ENCODE results near the gene AK2.
A peak's percentile ranks its signal among the peaks of the same experiment; 100 is the strongest.
"Not testable (repeated sequence)": the region's sequence is repeated elsewhere in the genome, so short reads cannot be mapped to it uniquely, and the experiment has no call there.

AK2 gene

DNA sequence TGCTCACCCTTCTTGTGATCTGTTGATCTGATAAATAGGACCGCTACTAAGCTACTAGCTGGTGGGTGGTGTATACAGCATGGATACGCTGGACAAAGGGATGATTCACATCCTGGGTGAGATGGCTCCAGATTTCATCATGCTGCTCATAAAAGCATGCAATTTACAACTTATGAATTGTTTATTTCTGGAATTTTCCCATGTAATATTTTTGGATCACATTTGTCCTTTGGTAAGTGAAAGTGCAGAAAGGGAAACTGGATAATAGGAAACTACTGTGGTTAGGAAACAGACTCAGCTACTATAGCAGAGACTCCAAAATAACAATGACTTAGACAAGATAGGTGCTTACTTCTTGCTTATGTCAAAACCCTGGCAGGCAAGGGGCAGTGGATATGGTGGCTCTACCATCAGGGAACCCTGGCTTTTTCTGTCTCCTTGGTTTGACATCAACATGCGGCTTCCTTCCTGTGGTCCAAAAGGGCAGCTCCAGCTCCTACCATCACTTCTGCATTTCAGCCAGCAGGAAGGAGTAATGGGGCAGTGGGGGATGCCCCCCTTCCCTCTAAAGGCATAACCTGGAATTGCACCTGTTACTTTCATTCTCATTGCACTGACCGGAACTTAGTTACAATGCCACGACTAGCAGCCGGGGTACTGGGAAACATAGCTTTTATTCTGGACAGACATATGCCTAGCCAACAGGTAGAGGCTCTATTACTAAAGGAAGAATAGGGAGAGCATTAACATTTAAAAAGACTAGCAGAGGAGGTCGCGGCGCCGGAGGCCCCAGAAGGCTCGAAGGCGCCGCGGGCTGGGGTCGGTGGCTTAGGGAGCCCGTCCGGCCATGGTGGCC, 13.8 kb upstream of the AK2 start:
- no peak for DNase-seq

DNA sequence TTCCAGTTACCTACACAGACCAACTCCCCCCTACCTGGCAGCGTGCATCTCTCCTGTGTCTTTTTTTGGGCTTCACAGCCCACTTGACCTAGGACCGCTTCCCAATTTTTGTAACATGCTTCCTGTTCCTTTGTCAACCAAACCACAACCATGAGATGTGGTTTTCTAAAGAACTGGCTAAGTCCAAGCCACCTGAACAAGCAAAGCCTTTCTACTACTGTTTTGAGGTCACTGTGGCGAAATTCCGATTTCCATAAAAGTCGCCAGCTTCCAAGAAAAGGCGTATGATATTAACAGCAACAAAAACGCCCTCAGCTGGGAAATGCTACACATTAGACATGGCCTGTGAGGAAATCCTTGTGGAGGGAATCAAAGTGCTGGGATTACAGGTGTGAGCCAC, 12.7 kb upstream of the AK2 start:
- no peak for DNase-seq

DNA sequence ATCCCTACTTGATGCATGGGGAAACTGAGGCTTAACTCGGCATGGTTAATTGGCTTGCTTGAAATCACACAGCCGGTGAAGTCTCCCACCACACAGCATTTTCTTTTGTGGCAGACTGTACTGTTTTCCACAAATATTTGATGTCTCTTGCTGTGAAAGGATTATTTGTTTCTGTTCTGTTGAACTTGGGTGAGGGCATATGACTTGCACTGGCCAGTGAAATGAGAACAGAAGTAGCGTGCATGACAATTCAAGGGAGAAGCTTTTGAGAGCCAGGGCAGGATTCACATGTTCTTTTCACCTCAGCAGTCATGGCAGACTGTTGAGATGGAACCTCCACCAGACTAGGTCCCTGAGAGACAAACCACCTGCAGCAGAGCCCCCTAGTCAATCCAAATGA, 11.7 kb upstream of the AK2 start:
- DNase-seq = no peak

DNA sequence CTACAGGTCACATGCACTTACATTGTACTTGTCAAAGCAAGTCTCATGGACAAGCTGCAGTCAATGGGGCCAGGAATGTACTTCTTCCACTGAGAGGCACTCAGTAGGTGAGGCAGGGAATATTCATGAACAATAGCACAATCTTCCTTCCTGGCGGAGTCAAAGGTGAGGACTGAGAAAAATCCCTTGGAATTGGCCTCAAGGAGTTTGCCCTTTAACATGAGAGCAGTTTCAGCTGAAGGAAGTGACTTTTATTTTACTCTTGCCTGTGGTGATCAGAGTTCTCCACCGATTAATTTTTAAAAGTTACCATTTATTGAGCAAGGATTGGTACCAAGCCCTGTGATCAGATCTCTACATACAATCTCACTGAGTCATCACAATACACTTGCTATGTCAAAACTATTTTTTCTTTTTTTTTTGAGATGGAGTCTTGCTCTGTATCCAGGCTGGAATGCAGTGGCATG, 11.2 kb upstream of the AK2 start:
- no peak for DNase-seq

DNA sequence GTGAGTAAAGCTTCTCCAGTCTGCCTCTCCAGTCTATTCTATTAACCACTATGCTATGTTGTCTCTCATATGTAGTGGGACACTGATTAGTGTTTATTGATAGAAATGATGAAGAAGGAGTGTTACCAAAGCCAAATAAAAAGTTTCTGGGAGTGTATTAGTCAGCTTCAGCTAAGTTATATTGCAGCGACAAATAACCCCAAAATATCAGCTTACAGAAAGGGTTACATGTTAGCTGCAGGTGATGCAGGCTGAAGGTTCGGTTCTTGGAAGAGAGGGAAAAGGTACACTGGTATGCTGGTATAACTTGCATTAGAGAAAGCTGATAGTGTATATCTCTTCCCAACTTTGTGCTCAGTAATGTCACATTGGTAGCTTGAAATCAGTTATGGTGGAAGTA, 10.6 kb upstream of the AK2 start:
- no peak for DNase-seq

DNA sequence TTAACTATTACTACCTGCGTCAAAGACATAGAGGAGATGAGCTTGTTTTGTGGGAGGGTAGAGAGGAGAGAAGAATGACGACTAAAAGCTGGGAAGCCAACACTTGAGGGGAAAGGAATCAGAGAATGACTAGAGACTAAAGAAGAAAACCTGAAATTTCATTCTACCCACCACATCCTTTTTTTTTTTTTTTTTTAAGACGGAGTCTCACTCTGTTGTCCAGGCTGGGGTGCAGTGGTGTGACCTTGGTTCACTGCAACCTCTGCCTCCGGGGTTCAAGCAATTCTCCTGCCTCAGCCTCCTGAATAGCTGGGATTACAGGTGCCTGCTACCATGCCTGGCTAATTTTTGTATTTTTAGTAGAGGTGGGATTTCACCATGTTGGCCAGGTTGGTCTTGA, 9.6 kb upstream of the AK2 start:
- DNase-seq = not testable (repeated sequence)

DNA sequence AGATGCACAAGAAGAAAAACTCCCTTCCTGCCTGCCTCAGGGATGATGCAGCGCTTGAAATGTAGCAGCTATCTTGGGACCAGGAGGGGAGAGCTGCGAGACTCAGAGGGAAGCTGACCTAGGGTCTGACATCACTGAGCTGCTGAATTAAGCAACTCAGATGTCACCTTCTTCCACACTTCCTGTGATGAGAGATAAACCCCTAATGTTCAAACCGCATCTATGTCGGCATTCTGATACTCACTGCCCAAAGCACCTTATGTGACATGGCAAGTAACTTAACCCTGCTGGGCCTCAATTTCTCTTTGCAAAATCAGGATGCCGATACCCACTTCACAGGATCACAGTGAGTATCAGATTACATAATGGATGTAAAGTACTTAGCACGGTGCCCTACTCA, 9.1 kb upstream of the AK2 start:
- peak in 1 of 2 experiments; percentile 6 for DNase-seq

DNA sequence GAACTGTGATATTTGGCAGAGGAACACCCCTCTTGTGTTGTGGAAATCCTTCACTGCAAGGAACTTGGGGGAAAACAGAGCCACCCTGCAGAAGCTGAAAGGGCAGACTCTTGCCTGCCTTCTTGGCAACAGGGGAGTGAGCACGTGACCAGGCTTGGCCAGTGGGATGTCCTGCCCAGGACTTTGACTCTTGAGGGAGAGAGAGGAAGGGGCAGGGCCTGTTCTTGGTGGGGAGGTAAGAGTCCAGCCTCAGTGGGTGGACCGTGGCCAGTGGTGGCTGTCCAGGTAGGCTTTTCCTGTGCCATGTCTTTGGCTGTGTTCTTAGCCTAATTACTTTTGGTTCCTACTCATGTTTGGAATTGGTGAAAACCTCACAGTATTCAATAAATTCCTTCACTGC, 8.6 kb upstream of the AK2 start:
- no peak for DNase-seq

DNA sequence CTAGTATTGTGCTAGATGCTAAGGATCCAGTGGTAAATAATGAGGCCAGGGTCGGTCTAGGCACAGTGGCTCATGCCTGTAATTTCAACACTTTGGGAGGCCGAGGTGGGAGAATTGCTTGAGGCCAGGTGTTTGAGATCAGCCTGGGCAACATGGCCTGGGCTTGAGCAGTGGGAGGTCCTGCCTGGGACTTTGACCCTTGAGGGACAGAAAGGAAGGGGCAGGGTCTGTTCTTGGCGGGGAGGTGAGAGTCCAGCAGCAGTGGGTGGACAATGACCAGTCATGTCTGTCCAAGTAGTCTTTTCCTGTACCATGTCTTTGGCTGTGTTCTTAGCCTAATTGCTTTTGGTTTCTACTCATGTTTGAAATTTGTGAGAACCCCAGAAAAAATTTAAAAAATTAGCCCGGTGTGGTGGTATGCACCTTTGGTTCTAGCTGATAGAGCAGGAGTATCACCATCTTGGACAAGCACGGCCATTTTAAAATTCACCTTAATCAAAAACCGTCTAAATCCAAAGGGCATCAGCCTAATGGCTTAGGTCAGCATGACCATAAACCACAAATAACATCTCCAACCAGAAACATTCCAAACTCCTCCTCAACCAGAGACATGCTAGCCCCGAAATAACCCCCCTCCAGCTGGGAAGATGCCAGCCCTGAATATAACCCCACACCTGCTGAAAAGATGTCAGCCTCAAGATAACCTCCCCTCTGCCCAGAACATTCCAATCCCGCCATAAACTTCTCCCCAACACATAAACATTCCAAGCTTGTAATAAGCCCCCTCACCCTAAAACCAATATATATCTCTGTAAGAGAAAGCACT, 6.8 kb upstream of the AK2 start:
- no peak for DNase-seq

DNA sequence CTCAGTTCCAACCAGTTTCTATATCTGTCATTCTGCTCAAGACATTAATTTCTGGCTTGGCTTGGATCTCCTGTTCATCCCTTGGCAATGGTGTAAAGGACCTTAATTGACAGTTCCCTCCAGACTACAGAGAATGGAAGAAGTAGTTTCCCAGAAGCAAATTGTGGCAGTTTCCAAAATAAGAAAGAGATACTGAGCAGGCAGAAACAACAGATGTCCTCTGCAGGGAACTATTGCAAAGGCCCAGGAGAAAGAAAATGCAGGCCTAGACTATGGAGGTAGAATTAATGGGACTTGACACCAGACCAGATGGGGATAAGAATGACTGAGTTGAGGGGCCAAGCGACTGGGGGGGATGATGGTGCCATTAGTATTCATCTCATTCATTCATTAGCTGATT, 6.1 kb upstream of the AK2 start:
- no peak for DNase-seq

DNA sequence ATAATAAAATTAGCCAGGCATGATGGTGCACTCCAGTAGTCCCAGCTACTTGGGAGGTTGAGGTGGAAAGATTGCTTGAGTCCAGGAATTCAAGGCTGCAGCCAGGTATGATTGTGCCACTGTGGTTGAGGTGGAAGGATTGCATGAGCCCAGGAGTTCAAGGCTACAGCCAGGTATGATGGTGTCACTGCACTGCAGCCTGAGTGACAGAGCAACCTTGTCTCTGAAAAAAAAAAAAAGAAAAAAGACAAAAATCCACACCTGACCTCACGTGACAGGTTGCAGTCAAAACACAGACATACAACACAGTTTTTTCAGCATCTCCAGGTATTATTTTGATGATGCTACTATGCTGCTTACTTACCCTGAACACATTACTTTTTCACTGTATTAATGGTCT, 4.3 kb upstream of the AK2 start:
- no peak for DNase-seq

DNA sequence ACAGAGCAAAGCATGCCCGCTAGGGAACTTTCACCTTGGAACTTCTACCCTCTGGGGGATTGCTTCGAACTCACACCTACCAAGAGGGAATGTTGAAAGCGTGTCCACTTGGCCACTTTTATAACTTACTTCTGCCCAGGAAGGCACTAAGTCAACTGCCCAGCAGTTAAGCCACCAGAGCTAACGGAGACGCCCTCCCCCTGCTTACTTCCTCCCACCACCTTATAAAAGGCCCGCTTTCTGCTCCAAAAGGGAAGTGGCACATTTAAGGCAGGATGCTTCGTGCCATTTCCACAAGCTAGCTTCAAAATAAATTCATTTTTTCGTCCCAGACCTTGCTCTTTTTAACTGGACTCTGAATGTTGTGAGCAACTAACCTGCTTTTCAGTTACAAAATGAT, 3.2 kb upstream of the AK2 start:
- no peak for DNase-seq

DNA sequence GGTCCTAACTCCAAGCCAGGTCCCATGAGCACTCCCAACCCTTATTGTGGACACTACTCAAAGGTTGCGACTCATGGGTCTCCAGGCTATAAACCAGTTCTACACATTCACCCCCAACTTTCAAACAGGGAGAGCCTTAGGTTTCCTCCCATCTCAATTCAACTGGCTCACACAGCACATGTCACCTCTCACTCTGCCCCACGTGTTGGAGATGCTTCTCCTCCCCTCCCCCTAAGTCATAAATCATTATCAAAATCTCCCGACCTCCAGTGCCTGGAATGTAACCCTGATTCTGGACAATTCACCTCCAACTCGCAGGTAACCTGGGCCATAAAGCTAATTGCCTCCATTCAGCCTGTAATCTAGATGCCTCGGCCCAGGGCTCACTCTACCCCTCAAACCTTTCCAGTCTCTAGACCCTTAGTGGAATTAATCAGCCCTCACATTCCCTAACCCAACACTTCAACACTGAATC, 595 bp downstream of the AK2 start:
- peak; percentile 8 to 11 for DNase-seq

DNA sequence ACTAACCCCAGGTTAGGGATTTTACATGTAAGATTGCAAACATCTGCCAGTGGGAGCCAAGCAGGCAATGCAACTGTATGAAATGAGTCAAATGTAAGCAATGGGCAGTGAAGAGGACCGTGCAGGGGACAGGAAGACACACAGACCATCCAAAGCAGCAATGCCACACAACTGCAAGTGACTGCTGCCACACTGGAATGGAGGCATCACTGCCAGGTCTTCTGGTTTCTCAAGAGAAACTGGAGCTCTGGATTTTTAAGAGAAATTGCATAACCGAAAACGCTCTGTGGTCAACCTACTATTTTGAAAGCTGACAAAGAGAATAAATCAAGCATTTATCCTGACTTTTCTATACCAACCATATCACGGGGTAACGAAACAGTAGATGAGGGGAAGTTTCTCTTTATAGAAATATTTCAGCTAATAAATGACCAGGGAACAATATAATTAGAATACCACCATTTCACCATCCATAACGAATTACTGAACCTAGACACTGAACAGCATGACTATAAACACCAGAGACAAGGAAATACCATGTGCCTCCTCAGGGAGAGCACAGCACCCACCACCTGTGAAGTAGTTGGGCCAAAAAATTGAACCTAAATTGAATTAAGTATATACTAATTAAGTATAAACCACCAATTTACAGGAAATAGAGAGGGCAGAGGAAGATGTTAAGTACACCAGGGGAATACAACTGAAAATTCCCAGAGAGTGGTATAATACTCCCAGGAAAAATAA, 4.4 kb downstream of the AK2 start:
- DNase-seq = no peak

DNA sequence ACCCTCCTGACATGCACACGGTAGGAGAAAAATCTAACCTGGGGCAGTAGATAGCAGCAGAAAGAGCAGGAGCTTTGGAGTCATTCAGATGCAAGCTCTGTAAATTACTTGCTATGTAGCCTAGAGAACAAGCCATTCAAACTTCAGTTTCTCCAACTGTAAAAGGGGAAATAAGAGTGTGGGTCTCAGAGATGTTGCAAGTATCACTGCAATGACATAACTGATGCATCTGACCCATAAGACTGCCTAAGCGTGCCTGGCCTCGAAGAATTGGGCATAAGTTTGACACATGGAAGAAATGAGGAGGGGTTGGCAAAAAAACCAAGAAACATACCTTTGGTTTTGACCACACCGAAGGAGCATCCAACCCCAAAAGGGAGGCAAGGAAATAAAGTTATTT, 5.2 kb downstream of the AK2 start:
- DNase-seq = no peak

DNA sequence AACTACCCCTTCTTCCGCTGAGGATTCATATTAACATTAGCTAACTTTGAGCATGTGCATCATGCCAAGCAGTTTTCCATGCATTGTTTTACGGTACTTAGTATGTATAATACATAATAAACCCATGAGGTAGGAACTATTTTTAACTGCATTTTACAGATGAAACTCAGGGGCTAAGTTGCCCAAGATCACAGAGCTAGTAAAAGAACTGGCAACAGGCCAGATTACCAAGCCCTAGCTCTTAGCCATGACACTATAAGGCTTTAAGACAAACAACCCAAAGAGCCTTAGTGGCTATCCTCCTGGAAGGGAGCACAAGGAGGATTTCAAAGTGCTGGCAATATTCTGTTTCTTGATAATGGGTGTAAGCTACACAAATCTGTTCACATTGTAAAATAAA, 6.1 kb downstream of the AK2 start:
- DNase-seq = no peak

DNA sequence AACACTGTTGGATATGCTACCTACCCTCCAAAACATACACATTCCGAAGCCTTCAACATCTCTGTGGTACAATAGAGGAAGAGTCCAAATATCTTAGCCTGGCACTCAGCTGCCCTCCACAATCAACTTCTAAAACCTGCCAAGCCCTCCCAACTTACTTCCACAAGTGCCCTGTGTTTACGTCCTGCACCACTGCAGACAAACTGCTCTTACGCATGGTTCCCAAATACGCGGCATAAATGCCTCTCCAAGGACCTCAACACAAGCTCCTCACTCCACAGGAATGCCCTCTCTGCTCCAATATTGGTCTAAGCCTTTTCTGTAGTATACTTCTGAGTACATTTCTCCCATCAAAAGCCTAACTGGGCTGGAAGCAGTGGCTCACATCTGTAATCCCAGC, 6.8 kb downstream of the AK2 start:
- DNase-seq = no peak

DNA sequence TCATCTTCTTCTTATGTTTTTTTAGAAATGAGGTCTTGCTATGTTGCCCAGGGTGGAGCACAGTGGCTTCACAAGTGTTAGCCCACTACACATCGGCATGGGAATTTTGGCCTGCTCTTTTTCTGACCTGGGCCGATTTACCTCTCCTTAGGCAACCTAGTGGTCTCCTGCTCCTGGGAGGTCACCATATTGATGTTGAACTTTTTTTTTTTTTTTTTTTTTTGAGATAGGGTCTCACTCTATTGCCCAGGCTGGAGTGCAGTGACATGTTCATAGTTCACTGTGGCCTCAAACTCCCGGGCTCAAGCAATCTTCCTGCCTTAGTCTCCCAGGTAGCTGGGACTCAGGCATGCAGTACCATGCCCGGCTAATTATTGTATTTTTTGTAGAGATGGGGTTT, 7.5 kb downstream of the AK2 start:
- no peak for DNase-seq

DNA sequence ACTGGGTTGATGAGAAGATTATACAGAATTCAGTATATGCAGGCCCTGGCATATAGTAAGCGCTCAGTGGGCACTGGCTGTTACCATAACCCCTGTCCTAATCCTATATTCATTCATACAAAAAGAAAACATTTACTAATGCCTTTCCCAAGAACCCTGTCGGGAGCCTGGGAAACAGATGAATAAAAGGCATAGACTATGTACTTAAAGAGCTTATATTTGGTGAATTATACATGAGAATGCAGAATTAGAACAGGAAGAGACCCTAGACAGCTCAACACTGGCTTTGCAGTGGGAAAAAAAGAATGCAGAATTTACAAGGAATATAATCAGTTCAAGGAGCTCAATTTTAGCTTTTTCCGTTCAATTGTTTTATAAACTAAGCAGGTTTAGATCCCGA, 10.9 kb downstream of the AK2 start:
- no peak for DNase-seq

DNA sequence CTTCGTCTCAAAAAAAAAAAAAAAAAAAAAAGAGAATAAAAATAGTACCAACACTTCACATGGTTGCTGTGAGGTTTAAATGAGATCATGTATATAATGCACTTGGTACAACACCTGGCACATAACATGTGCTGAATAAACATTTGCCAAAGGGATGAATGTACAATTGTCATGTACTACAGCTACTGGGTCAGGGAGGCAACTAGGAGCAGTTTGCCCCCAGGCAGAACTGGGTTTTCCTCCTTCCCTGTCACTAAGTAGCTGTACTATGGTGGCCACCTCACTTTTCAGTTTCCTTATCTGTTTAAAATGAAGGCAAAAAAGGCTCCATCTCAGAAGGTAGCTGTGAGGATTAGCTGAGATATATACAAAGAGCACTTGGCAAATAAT, 11.5 kb downstream of the AK2 start:
- DNase-seq = no peak

DNA sequence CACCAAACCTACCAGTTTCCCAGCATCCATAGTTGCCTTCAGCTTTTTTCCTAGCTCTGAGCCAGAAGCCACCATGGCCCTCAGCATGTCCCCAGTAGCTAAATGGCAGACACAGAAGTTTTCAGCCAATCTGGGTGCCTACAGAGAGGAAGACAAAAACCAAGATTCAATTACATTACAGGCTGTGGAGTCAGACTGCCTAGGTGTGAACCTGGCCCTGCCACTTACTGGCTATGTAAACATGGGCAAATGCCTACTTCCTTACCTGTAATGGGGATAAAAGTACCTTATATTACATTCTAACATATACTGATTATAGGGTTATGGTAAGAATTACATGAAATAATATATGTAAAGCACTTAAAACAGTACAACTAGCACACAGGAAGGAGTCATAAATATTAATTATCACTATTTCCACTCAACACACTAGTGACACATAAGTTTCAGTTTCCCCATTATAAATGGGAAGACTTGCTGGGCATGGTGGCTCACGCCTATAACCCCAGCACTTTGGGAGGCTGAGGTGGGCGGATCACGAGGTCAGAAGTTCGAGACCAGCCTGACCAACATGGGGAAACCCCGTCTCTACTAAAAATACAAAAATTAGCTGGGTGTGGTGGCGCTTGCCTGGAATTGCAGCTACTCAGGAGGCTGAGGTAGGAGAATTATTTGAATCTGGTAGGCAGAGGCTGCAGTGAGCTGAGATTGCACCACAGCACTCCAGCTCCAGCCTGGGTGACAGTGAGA, 12.1 kb downstream of the AK2 start:
- DNase-seq = peak; percentile 62 to 77

DNA sequence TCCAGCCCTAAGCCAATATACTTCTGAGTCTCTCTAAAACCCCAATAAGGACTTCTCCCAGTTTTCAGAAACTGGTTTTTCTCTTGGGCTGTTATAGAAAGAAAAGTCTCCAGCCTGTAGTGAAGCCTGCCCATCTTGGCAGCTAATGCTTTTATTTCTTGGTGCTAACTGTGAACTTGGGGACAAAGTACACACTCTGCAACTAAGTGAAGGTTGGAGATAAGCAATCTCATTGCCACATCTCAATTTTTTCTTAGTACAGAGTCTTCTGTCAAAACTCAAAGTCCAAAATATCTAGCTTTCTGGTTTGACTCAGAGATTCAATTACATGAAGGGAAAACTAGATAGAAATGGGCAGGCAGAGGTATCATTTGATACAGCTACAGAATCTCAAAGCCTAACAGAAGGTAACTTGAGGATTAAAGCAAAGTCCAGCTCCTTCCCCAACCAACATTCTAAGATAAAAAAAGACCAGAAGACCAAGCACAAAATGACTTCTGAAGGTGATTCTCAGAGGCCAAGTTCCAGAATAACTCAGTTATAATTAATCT, 14.0 kb downstream of the AK2 start:
- DNase-seq = no peak

All from stimulated activated CD4-positive, alpha-beta T cell treated with anti-CD3 and anti-CD28 coated beads, Interleukin-4, amount 100 ng/mL, for 4 hours (primary cell).